Measurements from ENCODE around the gene MND1.

The MND1 gene

GRCh38 chr4:153346031-153346430 is 1.5 kb downstream of the MND1 start:
- no peak for DNase-seq (ENCODE audit: low read depth in 3 of 3, low spot score in 1 of 3)

- DNase-seq (ENCODE audit: low read depth in 3 of 3, low spot score in 1 of 3) = no peak
Observed at GRCh38 chr4:153346563-153346962, 2.1 kb downstream of the MND1 start.

- DNase-seq (ENCODE audit: low read depth in 3 of 3, low spot score in 1 of 3) = no peak
Observed at GRCh38 chr4:153347117-153347516, 2.6 kb downstream of the MND1 start.

- no peak for DNase-seq (ENCODE audit: low read depth in 3 of 3, low spot score in 1 of 3)
Observed at GRCh38 chr4:153348006-153348405, 3.5 kb downstream of the MND1 start.

GRCh38 chr4:153349206-153349805 is 4.8 kb downstream of the MND1 start:
- DNase-seq (ENCODE audit: low read depth in 3 of 3, low spot score in 1 of 3) = no peak

GRCh38 chr4:153362184-153362583 is 17.7 kb downstream of the MND1 start:
- DNase-seq (ENCODE audit: low read depth in 3 of 3, low spot score in 1 of 3) = no peak

GRCh38 chr4:153364061-153364460 is 19.6 kb downstream of the MND1 start:
- DNase-seq (ENCODE audit: low read depth in 3 of 3, low spot score in 1 of 3) = no peak

- no peak for DNase-seq (ENCODE audit: low read depth in 3 of 3, low spot score in 1 of 3)
Observed at GRCh38 chr4:153365003-153365402, 20.5 kb downstream of the MND1 start.

GRCh38 chr4:153366486-153366885 is 22.0 kb downstream of the MND1 start:
- DNase-seq (ENCODE audit: low read depth in 3 of 3, low spot score in 1 of 3) = no peak

GRCh38 chr4:153367092-153367491 is 22.6 kb downstream of the MND1 start:
- no peak for DNase-seq (ENCODE audit: low read depth in 3 of 3, low spot score in 1 of 3)

- no peak for DNase-seq (ENCODE audit: low read depth in 3 of 3, low spot score in 1 of 3)
Observed at GRCh38 chr4:153369021-153369420, 24.5 kb downstream of the MND1 start.

GRCh38 chr4:153371701-153372234 is 27.3 kb downstream of the MND1 start:
- no peak for DNase-seq (ENCODE audit: low read depth in 3 of 3, low spot score in 1 of 3)

- no peak for DNase-seq (ENCODE audit: low read depth in 3 of 3, low spot score in 1 of 3)
Observed at GRCh38 chr4:153372967-153373562, 28.6 kb downstream of the MND1 start.

GRCh38 chr4:153374442-153374841 is 30.0 kb downstream of the MND1 start:
- DNase-seq (ENCODE audit: low read depth in 3 of 3, low spot score in 1 of 3) = no peak

GRCh38 chr4:153375303-153375702 is 30.8 kb downstream of the MND1 start:
- DNase-seq (ENCODE audit: low read depth in 3 of 3, low spot score in 1 of 3) = no peak

GRCh38 chr4:153383131-153383530 is 38.6 kb downstream of the MND1 start:
- DNase-seq (ENCODE audit: low read depth in 3 of 3, low spot score in 1 of 3) = no peak

- DNase-seq (ENCODE audit: low read depth in 3 of 3, low spot score in 1 of 3) = no peak
Observed at GRCh38 chr4:153384160-153384559, 39.7 kb downstream of the MND1 start.

- no peak for DNase-seq (ENCODE audit: low read depth in 3 of 3, low spot score in 1 of 3)
Observed at GRCh38 chr4:153385784-153386183, 41.3 kb downstream of the MND1 start.

- no peak for DNase-seq (ENCODE audit: low read depth in 3 of 3, low spot score in 1 of 3)
Observed at GRCh38 chr4:153387981-153388380, 43.5 kb downstream of the MND1 start.

GRCh38 chr4:153393397-153393796 is 48.9 kb downstream of the MND1 start:
- DNase-seq (ENCODE audit: low read depth in 3 of 3, low spot score in 1 of 3) = no peak

- DNase-seq (ENCODE audit: low read depth in 3 of 3, low spot score in 1 of 3) = no peak
Observed at GRCh38 chr4:153394945-153395344, 50.5 kb downstream of the MND1 start.

- no peak for DNase-seq (ENCODE audit: low read depth in 3 of 3, low spot score in 1 of 3)
Observed at GRCh38 chr4:153398713-153399112, 54.2 kb downstream of the MND1 start.

GRCh38 chr4:153399358-153399757 is 54.9 kb downstream of the MND1 start:
- no peak for DNase-seq (ENCODE audit: low read depth in 3 of 3, low spot score in 1 of 3)

All from stimulated activated CD4-positive, alpha-beta T cell treated with anti-CD3 and anti-CD28 coated beads, TNF-alpha, amount 100 ng/mL, for 1 hour (primary cell).